IMR-90 (cell line): ENCODE measurements around the gene MTUS2. TPM values are rescaled to one million over a fixed set of nuclear protein-coding genes. Genes with fewer than 3 reads are reported as not detected.

Source experiments
- ATAC-seq: fragments of 200-7000 bp; cut with Tn5 transposase; 2 replicates; pipeline ENCODE4 v1.9.1; 2020; ENCODE audit warnings: low read depth, mild to moderate bottlenecking, moderate library complexity
- BruUV-seq: library from RNA; stranded (reverse); fragments of 400-500 nt; replicated peaks from 2 replicates; lab custom pipeline; 2021; lab: Mats Ljungman, UMichigan
- CTCF ChIA-PET: fragments of 300-600 bp; formaldehyde crosslinking; extraction: SDS; loops from one replicate; lab custom pipeline; 2021; ENCODE audit warnings: antibody characterized with exemption; lab: Yijun Ruan, JAX
- POLR2A ChIA-PET: fragments of 300-600 bp; sonication (Branson Sonifier 250); formaldehyde crosslinking; loops from one replicate; lab custom pipeline; 2022; ENCODE audit warnings: antibody characterized with exemption; ENCODE audit not compliant: unreplicated experiment; lab: Charles Lee
- DNase-seq: peaks from one replicate; pipeline ENCODE4 v3.0.0; 2013
- H2AFZ ChIP-seq: replicated peaks from 2 replicates; pipeline ENCODE3; 2013; ENCODE audit warnings: low read length, mild to moderate bottlenecking; ENCODE audit not compliant: poor library complexity
- H2AK5ac ChIP-seq: 2 replicates; pipeline ENCODE4 v1.6.1; 2013; ENCODE audit warnings: low read depth, low read length, inconsistent platforms
- H2AK9ac ChIP-seq: replicated peaks from 2 replicates; pipeline ENCODE3; 2013; ENCODE audit warnings: mild to moderate bottlenecking, low read depth, low read length, moderate library complexity; ENCODE audit not compliant: poor library complexity
- H2BK120ac ChIP-seq: 2 replicates; pipeline ENCODE4 v1.6.1; 2013; ENCODE audit warnings: low read depth, low read length, inconsistent platforms
- H2BK15ac ChIP-seq: 3 replicates; pipeline ENCODE4 v1.6.1; 2013; ENCODE audit warnings: low read depth, low read length, inconsistent platforms
- H2BK20ac ChIP-seq: 2 replicates; pipeline ENCODE4 v1.6.1; 2013; ENCODE audit warnings: low read depth, mild to moderate bottlenecking, inconsistent platforms, low read length, moderate library complexity
- H2BK5ac ChIP-seq: 2 replicates; pipeline ENCODE4 v1.6.1; 2013; ENCODE audit warnings: mild to moderate bottlenecking, low read depth, low read length, inconsistent platforms; ENCODE audit not compliant: poor library complexity, severe bottlenecking
- H3K14ac ChIP-seq: replicated peaks from 2 replicates; pipeline ENCODE4 v1.6.1; 2013; ENCODE audit warnings: low read depth, low read length, inconsistent platforms
- H3K18ac ChIP-seq: 2 replicates; pipeline ENCODE4 v1.6.1; 2013; ENCODE audit warnings: low read depth, low read length, control low read depth
- H3K23ac ChIP-seq: 2 replicates; pipeline ENCODE4 v1.6.1; 2013; ENCODE audit warnings: low read depth, low read length, inconsistent platforms
- H3K27ac ChIP-seq: 2 replicates; pipeline ENCODE4 v1.5.1; 2013; ENCODE audit warnings: mild to moderate bottlenecking, control low read depth, low read length; ENCODE audit not compliant: insufficient read depth
- H3K27me3 ChIP-seq: 2 replicates; pipeline ENCODE4 v1.6.1; 2013; ENCODE audit warnings: low read length; ENCODE audit not compliant: control insufficient read depth, insufficient read depth
- H3K36me3 ChIP-seq: 2 replicates; pipeline ENCODE4 v1.6.1; 2013; ENCODE audit warnings: low read length, mixed read lengths; ENCODE audit not compliant: control insufficient read depth, insufficient read depth
- H3K4ac ChIP-seq: 2 replicates; pipeline ENCODE4 v1.6.1; 2013; ENCODE audit warnings: low read depth, low read length, inconsistent platforms
- H3K4me1 ChIP-seq: 2 replicates; pipeline ENCODE4 v1.6.1; 2013; ENCODE audit warnings: low read length, mixed read lengths; ENCODE audit not compliant: control insufficient read depth, insufficient read depth
- H3K4me2 ChIP-seq: 2 replicates; pipeline ENCODE4 v1.6.1; 2013; ENCODE audit warnings: low read depth, mild to moderate bottlenecking, control low read depth, low read length, moderate library complexity
- H3K4me3 ChIP-seq: 2 replicates; pipeline ENCODE4 v1.5.1; 2013; ENCODE audit warnings: low read depth, mild to moderate bottlenecking, control low read depth, low read length, moderate library complexity; ENCODE audit not compliant: insufficient read depth
- H3K56ac ChIP-seq: 2 replicates; pipeline ENCODE4 v1.6.1; 2013; ENCODE audit warnings: low read length, inconsistent platforms; ENCODE audit not compliant: insufficient read depth; ENCODE audit errors: extremely low read depth
- H3K79me1 ChIP-seq, 2 experiments: 2 replicates each; pipeline ENCODE4 v1.6.1; 2013; ENCODE audit warnings: low read length in 2 of 2, inconsistent platforms in 1 of 2, low read depth in 1 of 2
- H3K9ac ChIP-seq: 2 replicates; pipeline ENCODE4 v1.6.1; 2013; ENCODE audit warnings: low read depth, low read length, control low read depth
- H3K9me1 ChIP-seq: 2 replicates; pipeline ENCODE4 v1.6.1; 2013; ENCODE audit warnings: low read length, inconsistent platforms; ENCODE audit not compliant: insufficient read depth
- H3K9me3 ChIP-seq: 2 replicates; pipeline ENCODE4 v1.6.1; 2013; ENCODE audit warnings: low read length; ENCODE audit not compliant: control insufficient read depth, insufficient read depth
- H4K20me1 ChIP-seq: 2 replicates; pipeline ENCODE4 v1.6.1; 2013; ENCODE audit warnings: low read length, inconsistent platforms; ENCODE audit not compliant: insufficient read depth
- H4K5ac ChIP-seq: 2 replicates; pipeline ENCODE4 v1.6.1; 2013; ENCODE audit warnings: mild to moderate bottlenecking, low read depth, low read length, control low read depth
- H4K8ac ChIP-seq, 2 experiments: 2 replicates each; pipeline ENCODE4 v1.6.1; 2013; ENCODE audit warnings: low read depth in 2 of 2, low read length in 2 of 2, control low read depth in 1 of 2, inconsistent platforms in 1 of 2
- H4K91ac ChIP-seq: 2 replicates; pipeline ENCODE4 v1.6.1; 2013; ENCODE audit warnings: low read depth, low read length, inconsistent platforms; ENCODE audit not compliant: insufficient read depth
- CEBPB ChIP-seq: IDR thresholded peaks from 2 replicates; pipeline ENCODE4 v1.6.1; 2012; ENCODE audit warnings: low read depth, low read length, improper control_type of control experiment
- ELK1 ChIP-seq: fragments of 150-350 bp; IDR thresholded peaks from 2 replicates; pipeline ENCODE4 v1.6.1; 2016; ENCODE audit warnings: low read depth, mild to moderate bottlenecking, low read length, moderate library complexity, borderline replicate concordance
- FOS ChIP-seq: fragments of 150-350 bp; IDR thresholded peaks from 2 replicates; pipeline ENCODE4 v1.6.1; 2016; ENCODE audit warnings: low read depth, low read length
- RAD21 ChIP-seq: IDR thresholded peaks from 2 replicates; pipeline ENCODE4 v1.6.1; 2012; ENCODE audit warnings: low read length, improper control_type of control experiment
- RFX5 ChIP-seq: IDR thresholded peaks from 2 replicates; pipeline ENCODE4 v1.8.0; 2012; ENCODE audit warnings: low read depth, mild to moderate bottlenecking, low read length, moderate library complexity
- SMC3 ChIP-seq: fragments of 150-350 bp; IDR thresholded peaks from 2 replicates; pipeline ENCODE4 v1.6.1; 2016; ENCODE audit warnings: low read depth, mild to moderate bottlenecking, antibody characterized with exemption, low read length, moderate library complexity
- USF2 ChIP-seq: fragments of 150-350 bp; IDR thresholded peaks from 2 replicates; pipeline ENCODE4 v1.6.1; 2017; ENCODE audit warnings: mild to moderate bottlenecking, antibody characterized with exemption, low read length, low read depth
- WGBS, 2 experiments: methylation state at CpG; one replicate each; pipeline versions ENCODE4 v1.1.5 to v1.1.7; 2013; ENCODE audit warnings: missing lambda C conversion rate in 2 of 2; ENCODE audit not compliant: insufficient read length in 1 of 2; ENCODE audit errors: extremely low coverage in 2 of 2; 5-methylcytosine and 5-hydroxymethylcytosine counted together
- dilution Hi-C: fragments of 300-500 bp; cut with HindIII; formaldehyde crosslinking; loops from one replicate; pipeline ENCODE4 v1.14.3; 2018; ENCODE audit warnings: low sequenced_read_pairs; ENCODE audit not compliant: unreplicated experiment
- in situ Hi-C: fragments of 300-500 bp; cut with MboI; formaldehyde crosslinking; loops from 3 replicates; pipeline ENCODE4 v1.14.3; 2019; ENCODE audit warnings: low sequenced_read_pairs, inconsistent platforms, mixed read lengths
- intact Hi-C: fragments of 100-400 bp; cut with micrococcal nuclease; formaldehyde crosslinking; loops from 2 replicates; pipeline ENCODE4 v1.10.0; 2022
- polyA plus RNA-seq, 3 experiments: library from polyadenylated mRNA; depleted of rRNA; stranded (reverse); fragments of >200 nt; gene quantifications; 2 replicates each; pipeline ENCODE4 v1.2.3, GENCODE V29; 2012; ENCODE audit warnings: low replicate concordance in 1 of 3
- total RNA-seq: library from RNA; depleted of rRNA; stranded (reverse); fragments of >200 nt; gene quantifications from 2 replicates; pipeline ENCODE4 v1.2.3, GENCODE V29; 2012

Gene MTUS2
- total and polyA plus RNA-seq, 2 of the 4 experiments (the other 2 are of a cell fraction): under 0.01 to 0.02 TPM

- DNase-seq: no peak
- Histone ChIP-seq H3K4me1 (no peaks in the 10 kb centered on the region), H2BK120ac (no peak overlapping the region), H3K27ac (no peak overlapping the region), H3K18ac (no peak overlapping the region), H3K9ac (no peak overlapping the region), H2BK20ac (no peak overlapping the region), H3K27me3 (no peaks in the 10 kb centered on the region), H4K20me1 (no peaks in the 10 kb centered on the region), H4K5ac (no peak overlapping the region), H4K8ac (no peak overlapping the region), H4K91ac (no peak overlapping the region), H3K36me3 (no peaks in the 10 kb centered on the region), H2AFZ (no peak overlapping the region), H2AK5ac (no peak overlapping the region), H3K4me3 (no peak overlapping the region), H3K79me1 (no peaks in the 10 kb centered on the region), H3K23ac (no peak overlapping the region), H3K4me2 (no peak overlapping the region), H3K4ac (no peak overlapping the region), H3K56ac (no peak overlapping the region), H2AK9ac (no peak overlapping the region), H3K9me3 (peaks cover 13% of the 10 kb centered on the region; the same call in 1 of the 2 replicates), H3K9me1 (no peaks in the 10 kb centered on the region), H3K14ac (no peak overlapping the region), H2BK5ac (no peak overlapping the region), H2BK15ac (no peak overlapping the region)
- dilution Hi-C loops (no loop called here), intact Hi-C loops (no loop called here), in situ Hi-C loops (no loop called here)
- ChIA-PET CTCF (no interaction called here), POLR2A (no interaction called here)
- WGBS, 2 experiments: no CpG with 5 or more reads among the region's 4 CpGs
- TF ChIP-seq SMC3 (no peak), FOS (no peak), RFX5 (no peak), CEBPB (no peak), ELK1 (no peak), RAD21 (no peak), USF2 (no peak)
- BruUV-seq: no TSS peak
- ATAC-seq: no peak
Measured at GRCh38 chr13:28953714-28954418, 133.7 kb downstream of the MTUS2 start.
